ENCODE results near the gene ARHGAP24.

- TF ChIP-seq CTCF (IDR thresholded peaks at IDR 0.05) = no peak
- no peak for TF ChIP-seq POLR2A (IDR thresholded peaks at IDR 0.05)
Observed at GRCh38 chr4:86019906-86020305, 545.0 kb downstream of the ARHGAP24 start.
